Lung (tissue), 12 donors: Measurements from ENCODE around the gene MAP2K7. TPM values are rescaled to one million over a fixed set of nuclear protein-coding genes. Genes with fewer than 3 reads are reported as not detected.

ENCODE experiments used
- ATAC-seq: fragments of 200-7000 bp; cut with Tn5 transposase; one replicate; pipeline ENCODE4 v1.9.1; 2020; ENCODE audit warnings: moderate number of reproducible peaks; ENCODE audit not compliant: insufficient read depth, low FRiP score
- DNase-seq, 3 donors: peaks; one replicate each; pipeline ENCODE4 v3.0.0-alpha.2; 2013 to 2017
- H3K27ac ChIP-seq, 2 donors: one replicate each; pipeline ENCODE4 v1.5.1; 2013; ENCODE audit warnings: mild to moderate bottlenecking in 2 of 2, moderate library complexity in 2 of 2, control low read depth in 1 of 2, inconsistent platforms in 1 of 2, low read depth in 1 of 2, low read length in 1 of 2
- H3K27me3 ChIP-seq, 3 donors: one replicate each; pipeline ENCODE4 v1.5.1; 2013; ENCODE audit warnings: low read length in 2 of 3; ENCODE audit not compliant: control insufficient read depth in 3 of 3, insufficient read depth in 3 of 3
- H3K36me3 ChIP-seq, 4 donors: one replicate each; pipeline ENCODE4 v1.5.1; 2013; ENCODE audit warnings: low read length in 4 of 4, mild to moderate bottlenecking in 1 of 4, moderate library complexity in 1 of 4; ENCODE audit not compliant: control insufficient read depth in 4 of 4, insufficient read depth in 4 of 4
- H3K4me1 ChIP-seq, 5 donors: one replicate each; pipeline ENCODE4 v1.5.1; 2013; ENCODE audit warnings: low read length in 5 of 5, mild to moderate bottlenecking in 2 of 5, moderate library complexity in 1 of 5; ENCODE audit not compliant: control insufficient read depth in 5 of 5, insufficient read depth in 5 of 5
- H3K4me3 ChIP-seq: one replicate; pipeline ENCODE4 v1.5.1; 2013; ENCODE audit warnings: mild to moderate bottlenecking, control low read depth, moderate library complexity
- H3K9ac ChIP-seq, 2 donors: one replicate each; pipeline ENCODE4 v1.5.1; 2013; ENCODE audit warnings: low read length in 2 of 2, control low read depth in 1 of 2; ENCODE audit not compliant: insufficient read depth in 1 of 2
- H3K9me3 ChIP-seq, 4 donors: one replicate each; pipeline ENCODE4 v1.5.1; 2013; ENCODE audit warnings: low read length in 3 of 4, mild to moderate bottlenecking in 1 of 4, moderate library complexity in 1 of 4; ENCODE audit not compliant: control insufficient read depth in 4 of 4, insufficient read depth in 3 of 4
- WGBS, 2 donors: extraction: QIAGEN DNeasy Blood & Tissue Kit; methylation state at CpG; one replicate each; pipeline ENCODE4 v1.1.7; 2013; 5-methylcytosine and 5-hydroxymethylcytosine counted together
- polyA plus RNA-seq, 2 donors: library from polyadenylated mRNA; stranded (reverse); fragments of 200-250 nt; gene quantifications; one replicate each; pipeline ENCODE4 v1.2.1, GENCODE V29; 2013
- total RNA-seq, 2 donors: library from RNA; depleted of rRNA in 1 of 2; stranded (reverse); fragments of >200 nt in 1 of 2; gene quantifications; one replicate each; pipeline ENCODE4 v1.2.1, GENCODE V29; 2014 to 2021
- TF ChIP-seq, protein P1 (sequence below): IDR thresholded peaks from 2 replicates; pipeline ENCODE4 v1.5.1; 2012; ENCODE audit warnings: mild to moderate bottlenecking; ENCODE audit errors: control extremely low read depth, extremely low read depth
- donor health status: control.
- donor health status: control.
- donor health status: Bipolar disorder and iron deficiency.
- donor health status: healthy.
- donor health status: DM: yes; HTN: yes; CAD: no.

MAP2K7 gene
- total and polyA plus RNA-seq, 4 donors: 17.8 to 41.7 (median 23.4) TPM

DNA sequence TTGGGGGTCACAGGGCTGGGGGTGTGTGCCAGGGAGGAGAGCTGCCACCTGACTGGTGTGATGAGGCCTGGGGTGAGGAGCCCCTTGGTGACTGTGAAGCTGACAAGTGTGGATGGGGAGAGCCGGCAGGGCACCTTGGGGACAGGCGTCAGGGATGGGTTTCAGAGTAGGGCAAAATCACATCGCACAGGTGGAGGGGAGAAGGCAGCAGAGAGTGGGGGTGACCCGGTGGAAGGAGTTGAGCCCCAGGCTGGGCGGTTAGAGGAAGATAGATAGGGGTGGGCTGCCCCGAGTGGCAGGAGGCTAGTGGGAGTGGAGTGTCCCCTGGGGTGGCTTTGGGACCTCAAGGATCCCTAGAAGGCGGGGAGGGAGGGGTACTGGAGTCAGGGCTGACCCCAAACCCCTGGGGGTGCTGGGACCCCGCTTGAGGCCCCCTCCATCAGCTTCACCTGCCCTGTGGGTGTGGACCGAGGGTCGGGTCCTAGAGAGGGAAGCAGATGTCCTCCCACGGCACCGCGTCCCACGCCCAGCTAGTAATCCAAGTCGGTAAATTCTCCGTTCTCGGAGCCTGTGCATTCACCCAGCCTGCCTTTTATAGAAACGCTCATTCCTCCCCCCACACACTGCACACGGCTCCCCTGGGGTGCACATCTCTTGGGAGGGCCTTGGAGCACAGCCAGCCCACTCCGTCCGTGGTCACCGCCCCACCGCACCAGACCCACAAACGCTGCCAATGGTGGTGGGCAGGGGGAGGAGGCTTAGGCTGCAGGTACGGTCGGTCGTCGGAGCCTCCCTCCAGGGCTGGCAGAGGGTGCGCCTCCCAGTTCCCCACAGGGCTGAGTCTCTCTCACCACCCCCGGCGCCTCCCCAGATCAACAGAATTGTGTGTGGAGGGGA is 19.9 kb downstream of the MAP2K7 start:
- no peak overlapping the region for H3K27ac ChIP-seq

DNA sequence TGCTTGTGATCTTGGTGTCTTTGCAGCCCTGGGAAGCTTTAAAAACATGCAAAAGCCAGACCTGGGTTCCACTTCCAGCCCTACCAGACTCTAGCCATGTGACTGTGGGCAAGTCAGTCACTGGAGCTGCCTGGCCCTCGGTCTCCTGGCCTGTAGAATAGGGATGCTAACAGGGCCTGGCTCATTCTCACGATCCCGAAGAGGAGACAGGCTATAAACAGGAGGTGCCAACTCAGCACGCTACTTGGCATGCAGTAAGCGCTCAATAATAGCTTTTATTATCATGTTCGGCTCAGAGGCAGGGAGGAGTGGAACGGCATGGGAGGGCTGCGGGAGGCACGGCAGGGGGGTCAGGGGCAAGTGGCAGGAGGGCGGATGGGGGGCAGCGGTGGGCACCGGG is 20.6 kb downstream of the MAP2K7 start:
- H3K4me1 ChIP-seq: peaks cover 0 to 37% (median 17%) of the 10 kb centered on the region in 5 donors
- ATAC-seq (no peak), DNase-seq (no peak)
- H3K9ac ChIP-seq: no peak overlapping the region
- peaks cover 0 to 18% (median 10%) of the 10 kb centered on the region in 4 donors for H3K36me3 ChIP-seq
- peaks cover 0 to 6% (median 0%) of the 10 kb centered on the region in 3 donors for H3K27me3 ChIP-seq
- no peaks in the 10 kb centered on the region for H3K9me3 ChIP-seq
- TF ChIP-seq, protein P1, sequence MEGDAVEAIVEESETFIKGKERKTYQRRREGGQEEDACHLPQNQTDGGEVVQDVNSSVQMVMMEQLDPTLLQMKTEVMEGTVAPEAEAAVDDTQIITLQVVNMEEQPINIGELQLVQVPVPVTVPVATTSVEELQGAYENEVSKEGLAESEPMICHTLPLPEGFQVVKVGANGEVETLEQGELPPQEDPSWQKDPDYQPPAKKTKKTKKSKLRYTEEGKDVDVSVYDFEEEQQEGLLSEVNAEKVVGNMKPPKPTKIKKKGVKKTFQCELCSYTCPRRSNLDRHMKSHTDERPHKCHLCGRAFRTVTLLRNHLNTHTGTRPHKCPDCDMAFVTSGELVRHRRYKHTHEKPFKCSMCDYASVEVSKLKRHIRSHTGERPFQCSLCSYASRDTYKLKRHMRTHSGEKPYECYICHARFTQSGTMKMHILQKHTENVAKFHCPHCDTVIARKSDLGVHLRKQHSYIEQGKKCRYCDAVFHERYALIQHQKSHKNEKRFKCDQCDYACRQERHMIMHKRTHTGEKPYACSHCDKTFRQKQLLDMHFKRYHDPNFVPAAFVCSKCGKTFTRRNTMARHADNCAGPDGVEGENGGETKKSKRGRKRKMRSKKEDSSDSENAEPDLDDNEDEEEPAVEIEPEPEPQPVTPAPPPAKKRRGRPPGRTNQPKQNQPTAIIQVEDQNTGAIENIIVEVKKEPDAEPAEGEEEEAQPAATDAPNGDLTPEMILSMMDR: no peak
- H3K4me3 ChIP-seq: no peak overlapping the region
- H3K27ac ChIP-seq: no peak overlapping the region
- 86 to 91% methylated on average over 12 of the region's 12 CpGs for WGBS, 2 donors

More for the DNA sequence above, 19.9 kb downstream of the MAP2K7 start:
- DNase-seq (no peak), ATAC-seq (no peak)
- H3K27me3 ChIP-seq: peaks cover 0 to 13% (median 5%) of the 10 kb centered on the region in 3 donors
- TF ChIP-seq, protein P1: no peak
- no peak overlapping the region for H3K9ac ChIP-seq
- WGBS, 2 donors: 87 to 91% methylated on average over 31 of the region's 31 CpGs
- no peak overlapping the region for H3K4me3 ChIP-seq
- peaks cover 0 to 30% (median 17%) of the 10 kb centered on the region in 5 donors for H3K4me1 ChIP-seq
- no peaks in the 10 kb centered on the region for H3K9me3 ChIP-seq
- peaks cover 0 to 18% (median 8%) of the 10 kb centered on the region in 4 donors for H3K36me3 ChIP-seq

DNA sequence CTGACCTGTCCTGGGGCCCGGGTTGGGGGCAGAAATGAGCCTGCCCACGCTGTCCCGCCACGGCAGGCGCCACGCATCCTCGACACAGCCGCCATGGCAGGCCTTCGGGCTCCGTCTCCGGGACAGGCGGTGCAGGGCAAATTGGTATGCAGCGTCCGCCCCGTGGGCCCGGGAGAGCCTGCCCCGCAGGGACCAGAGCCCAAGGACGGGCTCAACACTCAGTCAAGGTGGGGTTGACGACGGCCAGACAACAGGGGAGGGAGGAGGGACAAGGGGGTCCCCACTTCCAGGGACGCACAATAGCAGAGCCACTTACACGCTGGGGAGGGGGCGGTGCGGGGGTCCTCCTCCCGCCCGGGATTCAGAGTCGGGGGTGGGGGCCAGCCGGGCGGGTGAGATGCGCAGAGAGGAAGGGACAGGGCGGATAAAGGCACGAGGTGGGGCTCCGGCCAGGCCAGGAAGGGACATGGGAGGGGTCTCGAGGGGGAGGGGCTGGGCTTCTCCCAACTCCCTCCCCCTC is 21.0 kb downstream of the MAP2K7 start:
- WGBS, 2 donors: 47 to 56% methylated on average over 22 to 34 of the region's 34 CpGs
- H3K9ac ChIP-seq: no peak overlapping the region
- peaks cover 0 to under 1% (median 0%) of the 10 kb centered on the region in 3 donors for H3K27me3 ChIP-seq
- no peak overlapping the region for H3K27ac ChIP-seq
- no peaks in the 10 kb centered on the region for H3K9me3 ChIP-seq
- TF ChIP-seq, protein P1: no peak
- DNase-seq (no peak), ATAC-seq (no peak)
- H3K4me3 ChIP-seq: no peak overlapping the region
- H3K4me1 ChIP-seq: peaks cover 0 to 35% (median 17%) of the 10 kb centered on the region in 5 donors
- H3K36me3 ChIP-seq: peaks cover 0 to 20% (median 10%) of the 10 kb centered on the region in 4 donors
